ENCODE measurements around the gene INO80E. TPM values are rescaled to one million over a fixed set of nuclear protein-coding genes. Genes with fewer than 3 reads are reported as not detected.

INO80E gene
- total RNA-seq: 17.2 and 47.3 TPM in 2 replicates

GRCh38 chr16:29995911-29996765 lies at the start of gene INO80E:
Gene INO80E (plus strand): TSS chr16:29996241. CDS start chr16:29996311, 70 bp downstream.

GRCh38 chr16:29961479-29962343 lies 34.3 kb upstream of the INO80E start, which contains the start of gene TMEM219:
Gene TMEM219 (plus strand): TSS chr16:29962079. CDS start chr16:29963144, 1,065 bp downstream.

GRCh38 chr16:29973384-29974246 lies 22.4 kb upstream of the INO80E start, which contains the start of gene TAOK2:
Gene TAOK2 (plus strand): TSS chr16:29973868. CDS start chr16:29977773, 3,905 bp downstream.

GRCh38 chr16:29995324-29995910 lies 624 bp upstream of the INO80E start, which contains the start of gene HIRIP3:
Gene HIRIP3 (minus strand): TSS chr16:29995617. CDS start chr16:29995605, 12 bp downstream.

GRCh38 chr16:30010844-30011713 lies 15.0 kb downstream of the INO80E start, which contains the start of gene DOC2A:
Gene DOC2A (minus strand): TSS chr16:30011027. CDS start chr16:30010222, 805 bp downstream.

GRCh38 chr16:30022887-30023286 lies 26.8 kb downstream of the INO80E start, which contains the start of gene C16orf92:
Gene C16orf92 (plus strand): TSS chr16:30023198. CDS start chr16:30023341, 143 bp downstream.

GRCh38 chr16:30030841-30031413 lies 34.9 kb downstream of the INO80E start, which contains the start of gene TLCD3B:
Gene TLCD3B (minus strand): TSS chr16:30031271. CDS start chr16:30030527, 744 bp downstream.

Other genes with a start within 250 kb of the INO80E start
- gene ZG16, start 218.0 kb upstream of the INO80E start, total RNA-seq: not detected in 2 replicates
- gene KIF22, start 205.5 kb upstream of the INO80E start, total RNA-seq: 33.2 and 134 TPM in 2 replicates
- gene MAZ, start 189.7 kb upstream of the INO80E start, total RNA-seq: 128 and 170 TPM in 2 replicates
- gene PRRT2, start 184.0 kb upstream of the INO80E start, total RNA-seq: 1.8 and 2.9 TPM in 2 replicates
- gene PAGR1, start 180.1 kb upstream of the INO80E start, total RNA-seq: 21.1 and 30.1 TPM in 2 replicates
- 413 and 417 TPM in 2 replicates for gene MVP, start 175.8 kb upstream of the INO80E start, total RNA-seq
- 59.4 and 102 TPM in 2 replicates for gene CDIPT, start 133.0 kb upstream of the INO80E start, total RNA-seq
- 2.1 and 10.0 TPM in 2 replicates for gene SEZ6L2, start 96.7 kb upstream of the INO80E start, total RNA-seq
- gene ASPHD1, start 95.8 kb upstream of the INO80E start, total RNA-seq: 9.1 and 9.4 TPM in 2 replicates
- 13.2 and 14.3 TPM in 2 replicates for gene KCTD13, start 70.0 kb upstream of the INO80E start, total RNA-seq
- 49.6 and 86.6 TPM in 2 replicates for gene TMEM219, start 34.2 kb upstream of the INO80E start, total RNA-seq
- gene TAOK2, start 22.4 kb upstream of the INO80E start, total RNA-seq: 56.2 and 62.0 TPM in 2 replicates
- 9.0 and 15.5 TPM in 2 replicates for gene HIRIP3, start 624 bp upstream of the INO80E start, total RNA-seq
- gene DOC2A, start 14.8 kb downstream of the INO80E start, total RNA-seq: 0.22 and 0.62 TPM in 2 replicates
- gene C16orf92, start 27.0 kb downstream of the INO80E start, total RNA-seq: not detected in 2 replicates
- gene TLCD3B, start 35.0 kb downstream of the INO80E start, total RNA-seq: 0.22 TPM in 1 of 2 replicates, not detected in the other
- gene ALDOA, start 69.5 kb downstream of the INO80E start, total RNA-seq: 528 and 721 TPM in 2 replicates
- gene PPP4C, start 79.8 kb downstream of the INO80E start, total RNA-seq: 226 and 306 TPM in 2 replicates
- gene TBX6, start 95.7 kb downstream of the INO80E start, total RNA-seq: 0.11 and 0.12 TPM in 2 replicates
- 4.6 and 5.5 TPM in 2 replicates for gene YPEL3, start 100.0 kb downstream of the INO80E start, total RNA-seq
- gene GDPD3, start 117.3 kb downstream of the INO80E start, total RNA-seq: 0.55 and 1.1 TPM in 2 replicates
- 28.6 and 32.9 TPM in 2 replicates for gene MAPK3, start 127.0 kb downstream of the INO80E start, total RNA-seq
- gene CORO1A, start 187.4 kb downstream of the INO80E start, total RNA-seq: 2.7 and 2.9 TPM in 2 replicates
- gene BOLA2B, start 197.4 kb downstream of the INO80E start, total RNA-seq: 67.1 and 198 TPM in 2 replicates
- gene SLX1A, start 197.6 kb downstream of the INO80E start, total RNA-seq: 19.5 and 27.0 TPM in 2 replicates
- gene SULT1A3, start 203.0 kb downstream of the INO80E start, total RNA-seq: 3.4 and 4.5 TPM in 2 replicates